MM.1S (cell line): Measurements from ENCODE around the gene PRODH2.

Experiments
- DNase-seq: peaks from one replicate; pipeline ENCODE4 v3.0.0-alpha.2; 2015
- H2AFZ ChIP-seq: fragments of 300-600 bp; sonication (generic); 2 replicates; pipeline ENCODE4 v1.6.0; 2016; ENCODE audit warnings: antibody characterized with exemption, low read length
- H3F3A ChIP-seq: fragments of 300-600 bp; sonication (generic); 2 replicates; pipeline ENCODE4 v1.6.1; 2016; ENCODE audit warnings: mild to moderate bottlenecking, antibody characterized with exemption, low read length, moderate library complexity, mixed read lengths; ENCODE audit not compliant: insufficient read depth
- H3K27ac ChIP-seq: fragments of 300-600 bp; sonication (generic); 2 replicates; pipeline ENCODE4 v1.5.1; 2016; ENCODE audit warnings: mild to moderate bottlenecking, low read length
- H3K27me3 ChIP-seq: fragments of 300-600 bp; sonication (generic); replicated peaks from 2 replicates; pipeline ENCODE4 v1.6.0; 2016; ENCODE audit warnings: low read length; ENCODE audit not compliant: insufficient read depth
- H3K36me3 ChIP-seq: fragments of 300-600 bp; sonication (generic); replicated peaks from 2 replicates; pipeline ENCODE4 v1.6.1; 2016; ENCODE audit warnings: mild to moderate bottlenecking, low read length, mixed read lengths; ENCODE audit not compliant: insufficient read depth
- H3K4me1 ChIP-seq: fragments of 300-600 bp; sonication (generic); 2 replicates; pipeline ENCODE4 v1.6.1; 2016; ENCODE audit warnings: low read length, mixed read lengths
- H3K4me2 ChIP-seq: fragments of 300-600 bp; sonication (generic); 2 replicates; pipeline ENCODE4 v1.6.0; 2016; ENCODE audit warnings: low read depth, low read length
- H3K4me3 ChIP-seq: fragments of 300-600 bp; sonication (generic); 2 replicates; pipeline ENCODE4 v1.5.1; 2016; ENCODE audit warnings: low read length, mixed read lengths
- H3K79me2 ChIP-seq: fragments of 300-600 bp; sonication (generic); 2 replicates; pipeline ENCODE4 v1.6.1; 2016; ENCODE audit warnings: mixed run types, low read length, mixed read lengths
- H3K9ac ChIP-seq: fragments of 300-600 bp; sonication (generic); 2 replicates; pipeline ENCODE4 v1.6.1; 2016; ENCODE audit warnings: low read length, mixed read lengths
- H3K9me2 ChIP-seq: fragments of 300-600 bp; sonication (generic); replicated peaks from 2 replicates; pipeline ENCODE4 v1.6.1; 2016; ENCODE audit warnings: mild to moderate bottlenecking, low read length, mixed read lengths; ENCODE audit not compliant: insufficient read depth
- H3K9me3 ChIP-seq: fragments of 300-600 bp; sonication (generic); replicated peaks from 2 replicates; pipeline ENCODE4 v1.6.1; 2016; ENCODE audit warnings: mild to moderate bottlenecking, low read length, mixed read lengths; ENCODE audit not compliant: insufficient read depth
- H4K20me1 ChIP-seq: fragments of 300-600 bp; sonication (generic); 2 replicates; pipeline ENCODE4 v1.6.1; 2016; ENCODE audit warnings: mild to moderate bottlenecking, low read length, moderate library complexity, mixed read lengths; ENCODE audit not compliant: insufficient read depth
- EZH2 ChIP-seq: fragments of 300-600 bp; sonication (generic); optimal IDR thresholded peaks from 2 replicates; pipeline ENCODE3; 2017; ENCODE audit warnings: low read depth, mild to moderate bottlenecking, antibody characterized with exemption, low read length, mixed read lengths
- EZH2phosphoT487 ChIP-seq: fragments of 300-600 bp; sonication (generic); IDR thresholded peaks from 2 replicates; pipeline ENCODE4 v1.6.1; 2018; ENCODE audit warnings: antibody characterized with exemption, low read length
- TF ChIP-seq, protein P1 (sequence below): fragments of 300-600 bp; sonication (generic); IDR thresholded peaks from 2 replicates; pipeline ENCODE4 v1.5.1; 2016; ENCODE audit warnings: antibody characterized with exemption, low read length, mixed read lengths

Gene PRODH2

GRCh38 chr19:35757231-35757748 is 55.4 kb downstream of the PRODH2 start:
- peaks cover 15% of the 10 kb centered on the region for H3K79me2 ChIP-seq
- H2AFZ ChIP-seq, result peak overlapping the region; percentile 82
- H3K9me2 ChIP-seq, result no peaks in the 10 kb centered on the region
- H3K9ac ChIP-seq, result peak overlapping the region; percentile 77; the same call in 1 of the 2 replicates
- TF ChIP-seq EZH2 (no peak), EZH2phosphoT487 (no peak)
- TF ChIP-seq, protein P1, sequence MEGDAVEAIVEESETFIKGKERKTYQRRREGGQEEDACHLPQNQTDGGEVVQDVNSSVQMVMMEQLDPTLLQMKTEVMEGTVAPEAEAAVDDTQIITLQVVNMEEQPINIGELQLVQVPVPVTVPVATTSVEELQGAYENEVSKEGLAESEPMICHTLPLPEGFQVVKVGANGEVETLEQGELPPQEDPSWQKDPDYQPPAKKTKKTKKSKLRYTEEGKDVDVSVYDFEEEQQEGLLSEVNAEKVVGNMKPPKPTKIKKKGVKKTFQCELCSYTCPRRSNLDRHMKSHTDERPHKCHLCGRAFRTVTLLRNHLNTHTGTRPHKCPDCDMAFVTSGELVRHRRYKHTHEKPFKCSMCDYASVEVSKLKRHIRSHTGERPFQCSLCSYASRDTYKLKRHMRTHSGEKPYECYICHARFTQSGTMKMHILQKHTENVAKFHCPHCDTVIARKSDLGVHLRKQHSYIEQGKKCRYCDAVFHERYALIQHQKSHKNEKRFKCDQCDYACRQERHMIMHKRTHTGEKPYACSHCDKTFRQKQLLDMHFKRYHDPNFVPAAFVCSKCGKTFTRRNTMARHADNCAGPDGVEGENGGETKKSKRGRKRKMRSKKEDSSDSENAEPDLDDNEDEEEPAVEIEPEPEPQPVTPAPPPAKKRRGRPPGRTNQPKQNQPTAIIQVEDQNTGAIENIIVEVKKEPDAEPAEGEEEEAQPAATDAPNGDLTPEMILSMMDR, result no peak
- H4K20me1 ChIP-seq, result no peaks in the 10 kb centered on the region
- H3K36me3 ChIP-seq, result no peaks in the 10 kb centered on the region
- H3K4me1 ChIP-seq, result peaks cover 12% of the 10 kb centered on the region; the same call in 1 of the 2 replicates
- peak overlapping the region; percentile 94 for H3K4me2 ChIP-seq
- H3K4me3 ChIP-seq, result peak overlapping the region; percentile 75
- H3F3A ChIP-seq, result peaks cover 4% of the 10 kb centered on the region; the same call in 1 of the 2 replicates
- H3K27me3 ChIP-seq, result no peaks in the 10 kb centered on the region
- no peaks in the 10 kb centered on the region for H3K9me3 ChIP-seq
- H3K27ac ChIP-seq, result peak overlapping the region; percentile 57; the same call in 1 of the 2 replicates
- no peak for DNase-seq

DNA sequence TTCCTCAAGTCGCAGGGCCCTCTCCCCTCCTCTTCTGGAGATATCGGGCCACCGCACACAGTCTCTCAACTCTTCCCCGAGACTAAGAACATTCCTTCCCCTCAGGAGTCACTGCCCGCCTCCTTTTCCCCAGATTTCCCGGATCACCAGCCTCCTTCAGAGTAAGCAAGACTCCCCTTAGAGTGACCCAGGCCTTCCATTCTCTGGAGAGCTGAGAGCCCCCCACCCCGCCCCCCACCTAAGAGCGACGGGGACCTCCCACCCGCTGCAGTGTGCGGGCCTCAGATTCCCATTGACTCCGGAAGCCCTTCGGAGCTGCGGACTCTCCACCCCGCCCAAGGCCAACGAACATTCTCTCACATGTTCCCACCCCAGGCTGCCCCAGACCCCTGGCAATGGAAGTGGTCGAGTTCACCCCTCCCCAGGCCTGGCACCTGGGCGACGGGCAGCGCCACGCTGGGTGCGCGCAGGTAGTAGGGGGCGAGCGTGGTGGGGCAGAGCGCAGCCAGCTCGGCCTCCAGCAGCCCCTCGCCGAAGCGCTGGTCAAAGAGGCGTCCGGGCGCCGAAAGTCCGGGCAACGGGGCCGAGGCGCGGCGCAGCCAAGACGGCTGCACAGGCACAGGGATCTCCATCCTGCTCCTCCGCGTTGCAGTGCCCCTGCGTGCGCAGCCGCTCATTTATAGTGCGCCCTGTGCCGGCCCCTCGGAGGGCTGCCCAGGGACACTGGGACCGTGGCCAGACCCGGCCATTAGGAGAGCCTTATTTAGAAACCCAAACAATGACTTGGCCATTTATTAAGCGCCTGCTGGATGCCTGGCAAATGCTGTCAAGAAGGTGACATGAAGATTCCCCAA is 56.0 kb downstream of the PRODH2 start, which contains the start of gene HSPB6:
HSPB6 (minus strand) TSS at position 653 of the 854 bp plus-strand sequence; CDS start at position 632, 21 bp downstream.
- no peaks in the 10 kb centered on the region for H3K9me2 ChIP-seq
- peaks cover 4% of the 10 kb centered on the region; the same call in 1 of the 2 replicates for H3F3A ChIP-seq
- no peaks in the 10 kb centered on the region for H4K20me1 ChIP-seq
- DNase-seq, result no peak
- H2AFZ ChIP-seq, result peak within 1 kb of the TSS; percentile 82
- H3K27me3 ChIP-seq, result no peaks in the 10 kb centered on the region
- TF ChIP-seq EZH2, result no peak
- TF ChIP-seq EZH2phosphoT487, result no peak
- TF ChIP-seq, protein P1, result no peak
- peak within 1 kb of the TSS; percentile 57; the same call in 1 of the 2 replicates for H3K27ac ChIP-seq
- H3K9ac ChIP-seq, result peak within 1 kb of the TSS; percentile 77; the same call in 1 of the 2 replicates
- H3K79me2 ChIP-seq, result peaks cover 15% of the 10 kb centered on the region
- peak within 1 kb of the TSS; percentile 75 for H3K4me3 ChIP-seq
- H3K36me3 ChIP-seq, result no peaks in the 10 kb centered on the region
- H3K4me1 ChIP-seq, result peaks cover 12% of the 10 kb centered on the region; the same call in 1 of the 2 replicates
- H3K4me2 ChIP-seq, result peak within 1 kb of the TSS; percentile 94
- H3K9me3 ChIP-seq, result no peaks in the 10 kb centered on the region

DNA sequence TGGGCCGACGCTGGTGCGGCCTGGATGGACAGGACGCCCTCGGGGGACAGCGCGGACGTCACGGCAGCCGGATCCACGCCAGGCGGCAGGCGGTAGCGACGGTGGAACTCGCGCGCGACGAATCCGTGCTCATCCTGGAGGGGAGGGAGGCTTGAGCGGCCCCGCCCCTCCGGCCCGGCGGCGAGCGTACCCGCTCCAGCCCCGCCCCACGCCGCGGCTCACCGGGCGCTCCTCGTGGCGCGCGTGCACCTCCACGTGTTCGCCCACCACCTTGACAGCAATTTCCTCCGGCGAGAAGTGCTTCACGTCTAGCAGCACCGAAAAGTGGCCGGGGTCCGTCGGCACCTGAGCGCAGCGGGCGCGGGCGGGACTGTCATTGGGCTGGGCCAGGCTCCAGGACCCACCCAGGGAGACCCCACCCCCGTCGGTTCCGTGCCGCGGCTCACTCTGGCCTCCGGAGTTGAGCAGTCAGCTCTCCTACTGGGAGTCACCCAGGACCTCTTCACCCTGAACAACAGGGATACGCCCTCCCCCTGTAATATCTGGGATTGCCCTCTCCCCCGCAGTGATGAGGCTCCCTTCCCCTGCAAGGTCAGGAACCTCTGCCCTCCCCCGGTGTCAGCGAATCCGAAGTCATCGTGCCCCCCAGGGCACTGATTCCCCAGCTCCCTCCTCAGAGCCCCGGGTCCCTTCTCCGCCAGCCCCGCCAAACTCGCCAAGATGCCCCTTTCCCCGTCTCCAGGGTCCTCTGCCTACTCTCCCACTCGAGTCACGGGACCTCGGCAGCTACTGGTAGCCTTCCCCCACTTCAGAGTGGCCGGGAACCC is 56.9 kb downstream of the PRODH2 start:
- no peak overlapping the region for H3K4me3 ChIP-seq
- no peaks in the 10 kb centered on the region for H3K9me2 ChIP-seq
- no peak overlapping the region for H3K4me2 ChIP-seq
- no peaks in the 10 kb centered on the region for H4K20me1 ChIP-seq
- no peak overlapping the region for H3K27ac ChIP-seq
- no peaks in the 10 kb centered on the region for H3K27me3 ChIP-seq
- TF ChIP-seq, protein P1, result no peak
- TF ChIP-seq EZH2phosphoT487 (no peak), EZH2 (no peak)
- DNase-seq, result no peak
- no peaks in the 10 kb centered on the region for H3K36me3 ChIP-seq
- H3K79me2 ChIP-seq, result peaks cover 15% of the 10 kb centered on the region
- H2AFZ ChIP-seq, result no peak overlapping the region
- H3F3A ChIP-seq, result peaks cover 4% of the 10 kb centered on the region; the same call in 1 of the 2 replicates
- no peaks in the 10 kb centered on the region for H3K9me3 ChIP-seq
- H3K4me1 ChIP-seq, result peaks cover 12% of the 10 kb centered on the region; the same call in 1 of the 2 replicates
- no peak overlapping the region for H3K9ac ChIP-seq
